ENCODE measurements around the gene ZNF362.
A peak's percentile ranks its signal among the peaks of the same experiment; 100 is the strongest.

ZNF362 gene

DNA sequence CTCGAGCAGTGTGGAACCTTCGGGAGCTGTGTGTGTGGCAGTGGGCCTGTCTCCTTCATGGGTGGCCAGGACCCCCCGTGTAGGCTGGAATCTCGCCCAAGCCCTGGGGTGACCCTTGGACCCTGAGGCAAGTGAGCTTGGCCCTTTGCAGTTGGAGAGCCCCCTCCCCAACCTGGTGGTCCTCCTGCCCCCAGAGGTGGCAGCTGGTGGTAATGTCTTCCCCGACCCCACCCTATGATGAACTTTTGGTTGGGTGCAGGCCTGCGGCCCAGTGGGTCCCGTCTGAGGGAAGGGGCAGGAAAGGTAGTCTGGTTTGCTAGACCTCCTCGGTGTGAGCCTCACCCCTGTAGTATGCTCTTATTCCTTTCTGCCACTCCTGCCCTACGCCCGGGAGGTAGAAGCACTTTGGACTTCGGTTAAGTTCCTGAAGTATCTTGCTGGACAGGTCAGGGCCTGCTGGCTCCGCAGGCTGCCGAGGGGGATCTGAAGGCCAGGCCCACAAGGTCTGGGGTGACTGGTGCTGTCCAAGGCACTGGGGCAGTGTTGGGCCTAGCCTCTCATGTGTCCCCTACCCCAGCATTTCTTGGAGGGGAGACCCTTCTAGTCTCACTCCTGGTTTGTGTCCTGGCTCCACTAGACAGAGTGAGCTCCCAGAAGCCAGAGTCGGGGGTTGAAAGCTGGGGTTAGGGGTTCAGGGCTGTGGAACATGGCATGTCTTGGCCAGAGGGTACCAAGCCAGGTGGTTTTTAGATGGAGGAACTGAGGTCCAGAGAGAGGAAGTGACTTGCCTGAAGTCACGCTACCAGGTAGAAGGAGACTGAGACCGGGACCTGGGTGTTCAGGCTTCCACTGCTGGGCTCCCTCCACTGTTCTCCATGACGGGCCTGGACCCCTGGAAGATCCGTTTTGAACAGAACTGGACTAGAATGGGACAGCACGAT lies 1.8 kb downstream of the ZNF362 start:
- in situ Hi-C loops (cut with HindIII; ENCODE audit: low sequenced_read_pairs) = no loop called here
- TF ChIP-seq CTCF (IDR thresholded peaks at IDR 0.05; ENCODE audit: low read depth, low read length, missing control alignments) = no peak
- H3K4me3 ChIP-seq (ENCODE audit: low read depth, low read length) = peak overlapping the region; percentile 49
- DNase-seq (ENCODE audit: low read depth) = no peak

DNA sequence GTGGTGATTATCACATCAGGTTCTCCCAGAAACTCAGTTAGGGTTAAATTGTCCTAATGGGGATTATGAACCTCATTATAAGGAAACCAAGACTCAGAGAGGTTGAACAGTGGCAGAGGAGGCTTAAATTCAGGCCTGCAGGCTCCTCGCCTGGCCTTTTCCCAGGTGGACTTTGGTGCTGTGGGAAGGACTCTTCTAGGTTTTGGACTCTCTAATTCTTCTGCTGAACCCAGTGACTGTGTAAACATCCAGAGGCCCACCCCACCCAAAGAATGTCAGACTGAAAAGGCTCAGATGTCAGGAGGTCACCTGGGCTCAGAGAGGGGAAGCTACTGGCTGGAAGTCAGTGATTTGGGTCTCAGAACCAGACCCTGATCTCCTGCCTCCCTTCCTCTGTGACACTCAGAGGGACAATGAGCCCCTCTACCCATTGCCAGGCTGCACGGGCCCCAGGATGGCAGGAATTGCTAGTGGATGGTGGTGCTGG lies 2.5 kb downstream of the ZNF362 start:
- DNase-seq (ENCODE audit: low read depth) = no peak
- no peak for TF ChIP-seq CTCF (IDR thresholded peaks at IDR 0.05; ENCODE audit: low read depth, low read length, missing control alignments)
- in situ Hi-C loops (cut with HindIII; ENCODE audit: low sequenced_read_pairs) = no loop called here
- no peak overlapping the region for H3K4me3 ChIP-seq (ENCODE audit: low read depth, low read length)

DNA sequence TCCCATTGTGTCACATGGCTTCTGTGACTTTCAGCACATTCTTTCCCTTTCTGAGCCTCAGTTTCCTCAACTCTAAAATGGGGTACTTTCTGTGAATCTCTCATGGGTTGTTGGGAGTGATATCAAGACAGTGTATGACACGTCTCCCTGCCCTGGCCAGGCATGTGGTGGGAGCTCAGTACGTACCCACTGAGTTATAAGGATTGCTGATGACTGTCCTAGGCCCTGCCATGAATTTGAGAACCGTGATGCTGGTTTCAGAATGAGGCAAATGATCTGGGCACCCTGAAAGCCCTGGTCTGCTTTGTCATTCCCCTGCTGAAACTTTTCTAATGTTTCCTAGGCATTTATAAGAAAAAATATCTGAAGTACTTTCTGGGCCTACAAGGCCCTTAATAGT lies 3.6 kb downstream of the ZNF362 start:
- no peak for TF ChIP-seq CTCF (IDR thresholded peaks at IDR 0.05; ENCODE audit: low read depth, low read length, missing control alignments)
- DNase-seq (ENCODE audit: low read depth) = no peak
- no peak overlapping the region for H3K4me3 ChIP-seq (ENCODE audit: low read depth, low read length)
- in situ Hi-C loops (cut with HindIII; ENCODE audit: low sequenced_read_pairs) = no loop called here

DNA sequence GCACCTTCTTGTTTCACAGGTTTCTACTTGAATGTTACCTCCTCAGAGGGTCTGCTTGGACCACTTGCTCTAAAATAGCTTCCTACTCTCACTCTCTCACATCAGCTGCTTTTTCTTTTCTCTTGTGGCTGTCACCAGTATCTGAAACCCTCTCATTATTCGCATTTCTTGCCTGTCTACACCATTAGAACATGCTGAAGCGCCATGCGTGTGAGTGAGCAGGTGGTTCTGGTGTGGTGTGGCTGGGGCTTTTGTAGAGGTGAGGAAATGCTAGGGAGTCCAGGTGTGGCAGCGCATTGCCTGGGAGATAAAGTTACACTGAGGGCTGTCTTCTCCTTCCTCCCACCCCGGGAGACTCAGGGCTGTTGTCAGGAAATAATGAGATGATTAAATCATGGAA lies 4.1 kb downstream of the ZNF362 start:
- in situ Hi-C loops (cut with HindIII; ENCODE audit: low sequenced_read_pairs) = no loop called here
- no peak for TF ChIP-seq CTCF (IDR thresholded peaks at IDR 0.05; ENCODE audit: low read depth, low read length, missing control alignments)
- DNase-seq (ENCODE audit: low read depth) = no peak
- no peak overlapping the region for H3K4me3 ChIP-seq (ENCODE audit: low read depth, low read length)

DNA sequence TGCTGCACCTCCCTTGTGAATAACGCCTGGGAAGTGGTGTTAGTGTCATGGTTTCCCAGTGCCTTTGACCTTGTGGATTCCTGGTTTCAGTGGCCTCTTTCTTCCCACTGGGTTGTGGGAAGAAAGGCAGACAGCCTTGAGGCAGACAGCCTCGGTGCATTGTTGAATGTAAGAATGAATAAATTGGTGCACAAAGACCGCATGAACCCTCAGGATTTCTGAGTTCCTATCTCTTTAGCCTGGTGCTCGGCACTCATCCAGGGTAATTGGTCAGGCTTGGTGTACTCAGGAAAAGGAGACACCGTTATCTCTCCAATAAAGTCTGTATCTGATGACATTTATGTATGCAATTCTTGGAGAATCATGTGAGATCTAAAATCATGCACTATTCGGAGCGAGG lies 5.1 kb downstream of the ZNF362 start:
- no peak for TF ChIP-seq CTCF (IDR thresholded peaks at IDR 0.05; ENCODE audit: low read depth, low read length, missing control alignments)
- peak; percentile 33 for DNase-seq (ENCODE audit: low read depth)
- in situ Hi-C loops (cut with HindIII; ENCODE audit: low sequenced_read_pairs) = no loop called here
- H3K4me3 ChIP-seq (ENCODE audit: low read depth, low read length) = no peak overlapping the region

DNA sequence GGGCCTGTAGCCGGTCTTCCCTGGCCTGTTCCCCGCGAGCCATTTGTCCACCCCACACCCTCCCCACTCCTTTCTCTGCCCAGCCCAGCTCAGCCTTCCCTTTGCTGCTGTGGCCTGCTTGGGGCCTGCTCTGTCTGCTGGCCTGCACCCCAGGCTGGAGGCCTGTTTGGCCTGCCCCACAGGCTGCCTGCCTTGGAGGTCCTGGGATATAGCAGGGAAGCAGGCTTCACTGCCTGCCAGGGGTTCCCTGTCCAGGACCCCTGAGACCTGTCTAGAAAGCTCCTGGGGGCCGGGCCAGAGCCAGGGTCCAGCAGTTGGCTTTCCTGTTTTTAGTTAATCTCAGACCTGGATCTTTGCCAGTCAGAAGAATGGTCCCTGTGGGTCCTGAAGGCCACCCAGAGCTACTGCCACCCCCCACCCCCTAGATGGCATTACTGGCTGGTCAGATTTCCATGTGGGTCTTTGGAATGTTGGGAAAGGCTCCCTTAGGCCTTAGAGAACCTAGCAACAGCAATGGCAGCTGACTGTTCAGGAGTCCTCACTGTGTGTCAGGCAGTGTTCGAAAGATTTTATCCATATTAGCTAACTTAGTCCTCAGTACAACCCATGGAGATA lies 7.7 kb downstream of the ZNF362 start:
- no peak for TF ChIP-seq CTCF (IDR thresholded peaks at IDR 0.05; ENCODE audit: low read depth, low read length, missing control alignments)
- DNase-seq (ENCODE audit: low read depth) = no peak
- no peak overlapping the region for H3K4me3 ChIP-seq (ENCODE audit: low read depth, low read length)
- in situ Hi-C loops (cut with HindIII; ENCODE audit: low sequenced_read_pairs) = no loop called here
